Activated CD8-positive, alpha-beta memory T cell treated with anti-CD3 and anti-CD28 coated beads for 1 hour (primary cell): ENCODE measurements around the gene TEDDM1.
"Not testable (repeated sequence)": the region's sequence is repeated elsewhere in the genome, so short reads cannot be mapped to it uniquely, and the experiment has no call there.

Experiments
- DNase-seq, 2 donors: peaks; one replicate each; pipeline ENCODE4 v3.0.0-alpha.2; 2020; ENCODE audit warnings: low read depth in 1 of 2; ENCODE audit errors: extremely low read depth in 1 of 2

Gene TEDDM1

GRCh38 chr1:182381962-182382819, 18.3 kb downstream of the TEDDM1 start:
- no peak for DNase-seq

- DNase-seq, result no peak
Observed at GRCh38 chr1:182380199-182380598, 20.3 kb downstream of the TEDDM1 start.

GRCh38 chr1:182379781-182380180, 20.7 kb downstream of the TEDDM1 start:
- not testable (repeated sequence) for DNase-seq

DNA sequence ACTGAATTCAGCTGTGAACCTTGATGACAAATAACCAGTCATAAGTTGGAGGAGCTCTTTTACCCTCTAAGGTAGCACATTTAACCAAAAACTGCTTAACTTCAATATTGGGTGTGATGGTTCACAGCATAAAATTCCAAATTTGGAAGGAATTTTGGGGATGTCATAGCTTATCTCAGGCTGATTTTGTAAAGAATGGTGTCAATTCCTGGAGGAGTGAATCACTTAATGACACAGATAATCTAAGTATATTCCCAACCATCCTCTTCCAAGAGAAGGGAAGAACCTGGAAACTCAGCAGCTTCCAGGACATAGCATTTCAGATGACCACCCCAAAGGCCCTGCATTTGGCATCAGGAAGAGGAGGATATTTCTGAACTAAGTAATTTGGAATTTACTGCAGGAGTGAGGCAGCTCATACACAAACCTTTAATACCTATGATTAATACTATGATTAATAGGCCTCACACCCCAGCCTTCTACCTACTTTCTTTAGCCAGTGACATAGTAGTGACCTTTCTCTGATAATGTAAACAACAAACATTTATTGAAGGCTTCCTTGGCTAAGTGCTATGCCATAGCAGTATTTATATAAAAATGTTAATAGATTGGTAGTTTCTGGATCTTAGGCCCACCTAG, 23.4 kb downstream of the TEDDM1 start:
- no peak for DNase-seq

GRCh38 chr1:182374101-182374834, 26.2 kb downstream of the TEDDM1 start:
- no peak for DNase-seq

DNA sequence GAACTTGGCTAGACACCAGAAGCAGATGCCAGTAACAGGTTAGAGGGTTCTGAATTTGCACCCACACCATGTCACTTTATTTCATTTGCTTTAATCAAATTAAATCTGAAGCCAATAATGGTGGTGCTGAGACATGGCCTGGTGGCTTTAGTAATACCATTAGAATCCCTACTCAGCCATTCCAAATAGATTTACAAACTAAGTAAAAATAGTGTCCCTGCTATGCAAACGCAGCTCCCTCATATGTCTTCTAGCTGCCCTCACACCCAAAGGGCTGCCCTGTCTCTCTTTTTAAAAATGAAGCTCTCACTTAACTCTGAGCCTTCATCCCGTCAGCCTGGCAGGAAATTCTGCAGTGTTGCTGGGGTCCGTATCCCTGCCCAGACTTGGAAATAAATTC, 29.9 kb downstream of the TEDDM1 start:
- DNase-seq, result no peak

DNA sequence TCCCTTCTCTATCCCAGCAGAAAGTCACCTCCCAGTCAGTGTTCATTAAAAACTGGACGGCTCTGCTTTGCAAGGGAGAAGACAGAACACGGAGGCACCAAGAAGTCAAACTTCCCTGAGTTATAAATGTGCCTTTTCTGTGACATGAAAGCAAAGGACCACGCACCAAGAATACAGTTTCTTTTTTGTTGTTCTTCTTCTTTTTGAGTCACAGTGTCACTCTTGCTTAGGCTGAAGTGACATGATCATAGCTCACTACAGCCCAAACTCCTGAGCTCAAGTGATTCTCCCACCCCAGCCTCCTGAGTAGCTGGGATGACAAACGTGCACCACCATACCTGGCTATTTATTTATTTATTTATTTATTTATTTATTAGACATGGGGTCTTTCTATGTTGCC, 31.6 kb downstream of the TEDDM1 start:
- no peak for DNase-seq

DNA sequence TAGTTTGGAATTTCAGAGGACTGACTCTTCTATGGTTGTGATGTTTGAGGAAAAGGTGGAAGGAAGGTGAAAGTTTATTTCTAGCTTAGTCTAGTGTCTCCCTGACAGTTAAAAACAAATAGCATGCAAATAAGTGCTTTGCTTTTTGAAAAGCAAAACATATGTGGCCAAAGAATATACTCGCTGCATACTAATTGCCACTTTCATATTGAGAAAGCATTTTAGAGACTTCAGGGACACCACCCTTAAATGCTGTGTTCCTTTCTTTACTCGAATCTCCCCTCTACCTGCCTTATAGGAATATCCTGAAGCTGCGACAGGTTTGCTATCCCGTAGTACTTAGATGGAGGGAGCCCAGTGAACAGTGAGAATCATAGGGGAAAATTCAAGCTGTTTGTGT, 32.1 kb downstream of the TEDDM1 start:
- no peak for DNase-seq

- DNase-seq, result no peak
Observed at GRCh38 chr1:182367926-182368325, 32.5 kb downstream of the TEDDM1 start.

- DNase-seq, result no peak
Observed at GRCh38 chr1:182366596-182366995, 33.9 kb downstream of the TEDDM1 start.

DNA sequence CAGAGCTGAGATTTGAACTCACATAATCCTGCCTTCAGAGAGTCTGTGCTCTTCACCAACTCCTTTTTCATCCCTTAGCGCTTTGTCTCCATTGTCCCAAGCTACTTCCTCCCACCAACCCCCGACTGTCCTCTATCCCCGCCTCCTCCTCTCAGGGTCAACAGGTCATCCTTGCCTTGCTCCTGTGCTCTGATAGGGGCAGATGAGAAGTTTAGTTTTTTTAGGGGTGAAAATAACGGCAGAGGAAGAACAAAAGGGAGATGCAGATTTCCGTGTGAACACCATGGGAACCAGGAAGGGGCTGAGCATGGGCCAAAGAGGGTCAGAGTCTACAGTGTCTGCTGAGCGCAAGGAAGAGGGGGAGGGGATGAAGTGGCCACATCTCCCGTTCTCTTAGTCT, 40.8 kb downstream of the TEDDM1 start:
- no peak for DNase-seq

DNA sequence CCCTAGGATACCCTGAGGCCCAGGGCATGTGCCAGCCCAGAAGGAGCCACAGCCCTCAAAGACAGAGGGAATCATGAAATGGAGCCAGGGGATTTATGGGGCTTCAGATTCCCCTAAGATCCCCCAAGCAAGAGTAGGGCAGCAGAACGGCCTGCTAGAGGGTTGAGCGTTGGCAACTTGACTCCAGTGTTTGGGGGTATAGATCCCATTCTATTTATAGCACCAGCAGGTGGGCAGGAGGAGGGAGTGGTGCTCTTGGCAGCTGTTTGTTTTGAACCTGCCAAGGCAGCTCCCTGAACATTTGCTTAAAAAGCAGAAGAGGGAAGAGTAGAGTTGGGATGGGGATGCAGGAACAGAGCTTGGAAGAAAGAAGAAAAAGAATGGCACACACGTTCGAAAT, 42.6 kb downstream of the TEDDM1 start:
- no peak for DNase-seq

- DNase-seq, result no peak
Observed at GRCh38 chr1:182357171-182357570, 43.3 kb downstream of the TEDDM1 start.

GRCh38 chr1:182355723-182356098, 44.8 kb downstream of the TEDDM1 start:
- no peak for DNase-seq

- DNase-seq, result no peak
Observed at GRCh38 chr1:182351790-182352364, 48.6 kb downstream of the TEDDM1 start.

DNA sequence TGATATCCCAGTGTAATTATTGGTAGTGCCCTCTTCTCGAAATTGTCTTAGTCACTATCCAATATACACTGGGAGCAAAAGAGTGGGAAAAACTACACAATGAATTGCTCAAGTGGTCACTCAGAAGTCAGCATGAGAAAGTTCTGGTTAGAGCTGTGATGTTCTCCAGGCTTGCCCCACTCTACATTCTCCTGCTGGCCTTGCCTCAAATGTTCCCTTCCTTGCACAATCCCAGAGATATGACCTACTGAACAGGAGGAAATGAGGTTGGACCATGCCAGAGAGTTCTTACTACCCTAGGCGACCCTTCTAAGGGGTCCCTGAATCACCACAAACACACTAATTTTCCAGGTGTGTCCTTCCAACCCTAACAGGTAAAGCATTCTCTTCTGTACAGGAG, 49.6 kb downstream of the TEDDM1 start:
- DNase-seq, result no peak

GRCh38 chr1:182348961-182349747, 51.3 kb downstream of the TEDDM1 start:
- no peak for DNase-seq
